OCI-LY3 (cell line): ENCODE data around the gene ZNF304.

Source experiments
- H2AFZ ChIP-seq: fragments of 200-600, 300-600 bp; shearing (Covaris generic); 2 replicates; pipeline ENCODE4 v1.6.0; 2014; ENCODE audit warnings: antibody characterized with exemption, low read depth, low read length
- H3K27ac ChIP-seq: fragments of 200-600, 300-600 bp; sonication (generic); 2 replicates; pipeline ENCODE4 v1.5.1; 2014; ENCODE audit warnings: mild to moderate bottlenecking, low read length, moderate library complexity, mixed read lengths
- H3K27me3 ChIP-seq: fragments of 200-600, 300-600 bp; sonication (generic); 2 replicates; pipeline ENCODE4 v1.6.1; 2014; ENCODE audit warnings: low read depth, low read length, mixed read lengths
- H3K36me3 ChIP-seq: fragments of 200-600, 300-600 bp; sonication (generic); replicated peaks from 2 replicates; pipeline ENCODE3; 2014; ENCODE audit warnings: low read depth, low read length, mixed read lengths
- H3K4me1 ChIP-seq: fragments of 300-600, 200-600 bp; sonication (generic); 2 replicates; pipeline ENCODE4 v1.6.1; 2014; ENCODE audit warnings: low read length, mixed read lengths
- H3K4me2 ChIP-seq: fragments of 200-600, 300-600 bp; sonication (generic); 2 replicates; pipeline ENCODE4 v1.6.1; 2014; ENCODE audit warnings: low read length, mixed read lengths
- H3K4me3 ChIP-seq: fragments of 300-600, 200-600 bp; sonication (generic); 2 replicates; pipeline ENCODE4 v1.5.1; 2014; ENCODE audit warnings: antibody characterized with exemption, mild to moderate bottlenecking, low read length, moderate library complexity
- H3K79me2 ChIP-seq: fragments of 300-600, 200-600 bp; shearing (Covaris generic); 2 replicates; pipeline ENCODE4 v1.6.1; 2014; ENCODE audit warnings: mild to moderate bottlenecking, low read length, mixed read lengths
- H3K9ac ChIP-seq: fragments of 300-600, 200-600 bp; shearing (Covaris generic); 2 replicates; pipeline ENCODE4 v1.6.0; 2014; ENCODE audit warnings: mild to moderate bottlenecking, low read length, moderate library complexity
- H3K9me3 ChIP-seq: fragments of 200-600, 300-600 bp; shearing (Covaris generic); 2 replicates; pipeline ENCODE4 v1.6.1; 2014; ENCODE audit warnings: low read length, mixed read lengths; ENCODE audit not compliant: insufficient read depth
- H4K20me1 ChIP-seq: fragments of 200-600, 300-600 bp; sonication (generic); 2 replicates; pipeline ENCODE4 v1.6.1; 2016; ENCODE audit warnings: low read length, mixed read lengths; ENCODE audit not compliant: insufficient read depth
- EZH2phosphoT487 ChIP-seq: fragments of 200-600 bp; shearing (Covaris generic); IDR thresholded peaks from 2 replicates; pipeline ENCODE4 v1.6.1; 2018; ENCODE audit warnings: antibody characterized with exemption, mixed run types, low read depth
- TF ChIP-seq, protein P1 (sequence below): fragments of 200-600, 300-600 bp; sonication (generic); IDR thresholded peaks from 2 replicates; pipeline ENCODE4 v1.5.1; 2014; ENCODE audit warnings: antibody characterized with exemption, low read length, low read depth

ZNF304 gene

DNA sequence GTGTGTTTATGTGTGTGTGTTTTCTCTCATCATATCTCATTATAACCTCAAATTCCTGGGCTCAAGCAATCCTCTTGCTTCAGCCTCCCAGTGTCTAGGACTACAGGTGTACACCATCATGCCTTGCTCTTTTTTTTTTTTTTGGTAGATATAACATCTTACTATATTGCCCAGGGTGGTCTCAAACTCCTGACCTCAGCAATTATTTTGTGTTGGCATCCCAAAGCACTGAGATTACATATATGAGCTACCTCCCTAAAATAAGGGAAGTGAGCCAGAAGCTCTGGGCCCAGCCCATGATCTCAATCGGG lies 31.2 kb upstream of the ZNF304 start:
- Histone ChIP-seq H3K4me3 (peak overlapping the region; percentile 84), H3K27me3 (peaks cover 7% of the 10 kb centered on the region; the same call in 1 of the 2 replicates), H3K9me3 (no peaks in the 10 kb centered on the region), H3K9ac (peak overlapping the region; percentile 87), H3K4me1 (peaks cover 16% of the 10 kb centered on the region), H3K27ac (peak overlapping the region; percentile 56), H4K20me1 (peaks cover 11% of the 10 kb centered on the region), H3K4me2 (peak overlapping the region; percentile 83), H2AFZ (peak overlapping the region; percentile 75; the same call in 1 of the 2 replicates), H3K79me2 (peaks cover 35% of the 10 kb centered on the region), H3K36me3 (peaks cover 12% of the 10 kb centered on the region)
- TF ChIP-seq, protein P1, sequence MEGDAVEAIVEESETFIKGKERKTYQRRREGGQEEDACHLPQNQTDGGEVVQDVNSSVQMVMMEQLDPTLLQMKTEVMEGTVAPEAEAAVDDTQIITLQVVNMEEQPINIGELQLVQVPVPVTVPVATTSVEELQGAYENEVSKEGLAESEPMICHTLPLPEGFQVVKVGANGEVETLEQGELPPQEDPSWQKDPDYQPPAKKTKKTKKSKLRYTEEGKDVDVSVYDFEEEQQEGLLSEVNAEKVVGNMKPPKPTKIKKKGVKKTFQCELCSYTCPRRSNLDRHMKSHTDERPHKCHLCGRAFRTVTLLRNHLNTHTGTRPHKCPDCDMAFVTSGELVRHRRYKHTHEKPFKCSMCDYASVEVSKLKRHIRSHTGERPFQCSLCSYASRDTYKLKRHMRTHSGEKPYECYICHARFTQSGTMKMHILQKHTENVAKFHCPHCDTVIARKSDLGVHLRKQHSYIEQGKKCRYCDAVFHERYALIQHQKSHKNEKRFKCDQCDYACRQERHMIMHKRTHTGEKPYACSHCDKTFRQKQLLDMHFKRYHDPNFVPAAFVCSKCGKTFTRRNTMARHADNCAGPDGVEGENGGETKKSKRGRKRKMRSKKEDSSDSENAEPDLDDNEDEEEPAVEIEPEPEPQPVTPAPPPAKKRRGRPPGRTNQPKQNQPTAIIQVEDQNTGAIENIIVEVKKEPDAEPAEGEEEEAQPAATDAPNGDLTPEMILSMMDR = no peak
- TF ChIP-seq EZH2phosphoT487 = no peak

DNA sequence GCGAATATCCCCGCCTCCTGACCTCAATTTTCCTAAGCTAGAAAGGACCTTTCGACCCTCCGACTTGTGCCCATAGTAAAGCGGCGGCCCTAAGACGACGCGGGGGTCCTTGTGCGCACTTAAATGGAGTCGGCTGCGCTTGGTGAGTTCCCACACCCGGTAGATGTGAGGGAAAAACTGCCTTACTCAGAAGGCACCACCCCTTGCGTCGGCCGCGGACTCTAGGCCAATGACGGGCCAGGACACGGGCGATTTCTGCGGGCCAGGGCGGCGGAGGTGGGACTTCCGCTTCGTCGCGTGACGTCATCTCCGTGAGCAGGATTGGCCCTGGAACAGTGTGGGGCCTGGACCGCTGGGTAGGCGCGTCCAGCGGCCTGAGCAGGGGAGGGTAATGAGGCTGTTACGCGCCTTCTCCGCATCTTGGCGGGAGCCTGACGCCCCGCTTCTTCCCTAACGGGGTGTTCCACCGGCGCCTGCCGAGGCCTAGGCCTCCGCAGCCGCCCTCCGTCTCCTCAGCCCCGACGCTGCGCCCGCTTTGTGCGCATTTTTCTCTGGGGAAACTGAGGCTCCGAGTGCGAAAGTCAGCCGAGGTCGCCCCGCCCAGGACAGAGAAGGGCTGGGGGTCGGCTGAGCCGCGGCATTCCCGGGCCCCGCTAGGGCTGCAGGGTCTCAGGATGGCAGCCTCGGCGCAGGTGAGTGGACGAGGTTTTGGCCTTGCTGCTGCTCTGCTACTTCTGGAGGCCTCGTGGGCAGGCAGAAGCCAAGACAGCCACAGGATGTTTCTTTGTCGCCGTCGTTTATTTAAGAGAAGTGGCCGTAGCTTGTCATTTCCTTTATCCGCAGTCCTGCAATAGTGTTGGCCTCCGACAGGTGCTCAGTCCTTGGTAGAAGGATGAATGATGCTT lies 30.6 kb upstream of the ZNF304 start, which contains the start of gene ZNF543:
TSS of gene ZNF543 (plus strand) at position 293 of the 905 bp plus-strand sequence. CDS start at position 675, 382 bp downstream.
- no peak for TF ChIP-seq EZH2phosphoT487
- TF ChIP-seq, protein P1 = no peak
- Histone ChIP-seq H3K4me3 (peak within 1 kb of the TSS; percentile 84), H3K9ac (peak within 1 kb of the TSS; percentile 87), H3K27me3 (peaks cover 7% of the 10 kb centered on the region; the same call in 1 of the 2 replicates), H3K4me1 (peaks cover 16% of the 10 kb centered on the region), H2AFZ (peak within 1 kb of the TSS; percentile 75; the same call in 1 of the 2 replicates), H3K36me3 (peaks cover 18% of the 10 kb centered on the region), H3K4me2 (peak within 1 kb of the TSS; percentile 100), H4K20me1 (peaks cover 11% of the 10 kb centered on the region), H3K9me3 (no peaks in the 10 kb centered on the region), H3K27ac (peak within 1 kb of the TSS; percentile 56), H3K79me2 (peaks cover 35% of the 10 kb centered on the region)

DNA sequence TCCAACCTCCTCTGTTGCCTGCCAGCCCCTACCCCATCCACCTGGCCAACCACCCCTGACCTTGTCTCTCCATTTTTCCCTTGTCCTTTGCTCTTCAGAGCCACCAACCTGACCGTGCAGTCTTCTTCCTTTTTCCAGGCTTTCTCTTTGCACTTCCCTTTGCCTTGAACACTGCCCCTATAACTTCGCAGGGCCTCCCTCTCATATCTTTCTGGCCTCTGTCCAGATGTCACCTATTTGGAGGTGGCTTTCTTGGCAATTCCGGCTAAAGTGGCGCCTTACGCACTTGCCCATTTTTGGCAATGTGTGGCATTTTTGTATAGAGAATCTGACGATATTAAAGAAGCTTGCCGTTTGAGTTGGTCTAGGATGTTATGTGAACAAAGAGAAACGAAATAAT lies 30.0 kb upstream of the ZNF304 start:
- peaks cover 24% of the 10 kb centered on the region for H3K36me3 ChIP-seq
- H3K79me2 ChIP-seq = peaks cover 40% of the 10 kb centered on the region
- H4K20me1 ChIP-seq = peaks cover 11% of the 10 kb centered on the region
- peak overlapping the region; percentile 87 for H3K9ac ChIP-seq
- 0 out of 2 replicates have a peak overlapping the region, but pooled peaks have one; percentile 34 for H3K27ac ChIP-seq
- H3K4me1 ChIP-seq = peaks cover 16% of the 10 kb centered on the region
- no peaks in the 10 kb centered on the region for H3K9me3 ChIP-seq
- TF ChIP-seq EZH2phosphoT487 = no peak
- peak overlapping the region; percentile 84 for H3K4me3 ChIP-seq
- H3K4me2 ChIP-seq = peak overlapping the region; percentile 100
- no peak overlapping the region for H2AFZ ChIP-seq
- H3K27me3 ChIP-seq = peaks cover 2% of the 10 kb centered on the region; the same call in 1 of the 2 replicates

DNA sequence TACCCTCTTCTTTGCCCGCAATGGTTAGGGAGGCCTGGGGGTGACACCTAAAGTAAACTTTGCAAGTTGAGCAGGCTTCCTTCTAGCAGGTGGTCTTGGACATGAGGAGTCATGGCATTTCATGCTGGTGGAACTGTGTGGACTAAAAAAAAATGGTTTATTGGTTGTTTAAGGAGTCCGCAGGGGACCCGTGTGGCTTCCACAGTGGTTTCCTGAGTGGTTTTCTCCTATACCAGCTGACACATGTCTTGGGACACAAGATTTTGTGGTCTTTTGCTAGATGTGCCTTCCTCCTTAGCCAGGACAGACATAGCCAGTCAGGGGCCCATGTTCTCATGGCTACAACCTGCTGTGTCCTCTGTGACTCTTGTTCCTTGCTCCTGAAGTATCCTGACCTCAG lies 29.3 kb upstream of the ZNF304 start:
- peak overlapping the region; percentile 84 for H3K4me3 ChIP-seq
- H3K27me3 ChIP-seq = no peaks in the 10 kb centered on the region
- no peak for TF ChIP-seq EZH2phosphoT487
- TF ChIP-seq, protein P1 = no peak
- H2AFZ ChIP-seq = no peak overlapping the region
- H3K36me3 ChIP-seq = peaks cover 29% of the 10 kb centered on the region
- peaks cover 16% of the 10 kb centered on the region for H3K4me1 ChIP-seq
- H3K79me2 ChIP-seq = peaks cover 40% of the 10 kb centered on the region
- H3K4me2 ChIP-seq = peak overlapping the region; percentile 100
- peak overlapping the region; percentile 87 for H3K9ac ChIP-seq
- H4K20me1 ChIP-seq = peaks cover 11% of the 10 kb centered on the region
- H3K9me3 ChIP-seq = no peaks in the 10 kb centered on the region
- H3K27ac ChIP-seq = no peak overlapping the region
